GM19193 (cell line): ENCODE results near the gene TOMM34.

ENCODE experiments used
- POLR2A ChIP-seq: IDR thresholded peaks from 4 replicates; pipeline ENCODE4 v1.6.1; 2011; ENCODE audit not compliant: insufficient read depth, insufficient read length; ENCODE audit errors: extremely low read depth

Gene TOMM34

DNA sequence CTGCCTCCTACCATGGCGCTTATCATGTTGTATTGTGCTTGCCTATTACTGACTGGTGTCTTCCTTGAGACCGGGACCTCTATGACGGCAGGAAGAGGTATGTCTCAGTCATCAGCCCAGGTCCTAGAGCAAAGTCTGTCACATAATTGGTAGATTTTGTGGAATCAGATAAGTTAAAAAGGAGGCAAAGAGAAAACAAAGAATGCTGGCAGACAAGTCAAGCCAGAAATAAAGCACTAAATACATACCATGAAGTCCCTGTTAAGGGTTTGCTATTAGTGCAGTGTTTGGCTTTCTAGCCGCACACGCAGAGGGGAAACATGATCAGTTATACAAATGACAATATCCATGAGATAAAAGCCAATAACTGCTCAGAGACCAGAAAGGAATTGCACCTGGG lies 6.0 kb downstream of the TOMM34 start:
- no peak for TF ChIP-seq POLR2A

DNA sequence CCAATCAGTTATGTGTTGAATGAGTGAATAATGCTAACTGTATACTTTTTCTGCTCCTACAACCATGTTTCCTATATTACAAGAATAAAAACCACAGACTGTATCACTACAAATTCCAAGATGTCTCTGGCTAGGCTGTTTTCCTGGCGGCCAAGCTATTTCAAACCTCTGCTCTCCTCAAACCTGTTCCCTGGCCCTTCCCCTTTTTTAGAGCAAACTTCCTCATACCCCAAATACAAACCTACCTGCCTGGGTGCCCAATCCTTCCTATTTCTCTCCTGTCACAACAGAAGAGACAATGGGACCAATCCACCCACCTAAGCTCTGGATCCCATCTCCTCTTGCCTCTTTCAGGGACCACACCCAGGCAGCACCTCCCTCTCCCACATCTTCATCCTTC lies 7.5 kb downstream of the TOMM34 start:
- no peak for TF ChIP-seq POLR2A

DNA sequence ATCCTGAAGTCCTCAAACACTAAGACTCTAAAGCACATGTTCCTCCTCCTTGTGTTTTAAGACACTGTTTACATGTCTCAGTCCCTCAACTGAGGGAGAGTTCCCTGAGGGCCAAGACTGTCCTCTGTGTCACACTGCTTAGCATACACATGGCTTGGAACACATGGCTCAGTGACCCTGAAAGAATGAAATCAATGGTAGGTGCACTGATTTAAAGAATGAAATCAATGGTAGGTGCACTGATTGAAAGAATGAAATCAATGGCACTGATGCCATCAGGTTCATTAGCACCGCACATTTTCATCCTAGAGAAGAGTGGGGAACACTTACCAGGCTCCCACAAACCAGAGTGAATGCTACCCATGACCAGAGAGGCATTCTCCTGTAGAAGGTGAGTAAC lies 9.8 kb downstream of the TOMM34 start:
- no peak for TF ChIP-seq POLR2A

DNA sequence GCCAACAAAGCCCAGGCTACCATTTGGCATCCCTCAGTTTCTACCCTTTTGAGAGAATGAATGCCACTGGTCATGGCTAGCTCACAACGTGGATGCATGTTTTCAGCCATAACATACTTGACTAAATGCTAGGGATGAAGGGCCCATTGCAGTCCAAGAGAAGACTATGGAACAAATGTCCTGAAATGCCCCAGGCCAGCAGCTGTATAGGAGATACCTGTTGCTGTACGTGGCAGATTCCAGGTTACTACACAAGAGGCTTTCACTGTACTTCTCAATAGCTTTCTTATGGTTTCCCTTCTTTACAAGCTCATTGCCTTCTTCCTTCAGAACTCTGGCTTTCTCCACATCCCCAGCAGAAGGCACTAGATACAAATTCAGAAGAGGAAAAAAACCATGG lies 11.7 kb downstream of the TOMM34 start:
- no peak for TF ChIP-seq POLR2A

DNA sequence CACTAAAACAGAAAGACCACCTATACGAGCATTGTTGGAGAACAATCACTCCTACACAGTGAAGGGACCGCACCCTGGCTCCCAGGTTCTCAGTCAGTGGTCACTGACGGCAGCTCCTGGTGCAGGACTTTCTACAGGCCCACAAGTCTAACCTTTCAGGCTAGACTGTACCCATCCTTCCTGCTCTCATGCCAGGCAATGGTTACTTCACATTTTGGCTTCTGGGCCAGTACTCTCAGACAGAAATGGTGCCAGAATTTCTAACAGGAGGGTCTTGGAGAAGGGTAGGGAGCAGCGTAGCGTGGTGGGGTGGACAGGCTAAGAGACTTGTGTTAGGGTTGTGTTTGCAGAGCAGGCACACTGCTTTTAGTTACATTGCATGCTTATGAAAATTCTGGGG lies 12.1 kb downstream of the TOMM34 start:
- TF ChIP-seq POLR2A: no peak

DNA sequence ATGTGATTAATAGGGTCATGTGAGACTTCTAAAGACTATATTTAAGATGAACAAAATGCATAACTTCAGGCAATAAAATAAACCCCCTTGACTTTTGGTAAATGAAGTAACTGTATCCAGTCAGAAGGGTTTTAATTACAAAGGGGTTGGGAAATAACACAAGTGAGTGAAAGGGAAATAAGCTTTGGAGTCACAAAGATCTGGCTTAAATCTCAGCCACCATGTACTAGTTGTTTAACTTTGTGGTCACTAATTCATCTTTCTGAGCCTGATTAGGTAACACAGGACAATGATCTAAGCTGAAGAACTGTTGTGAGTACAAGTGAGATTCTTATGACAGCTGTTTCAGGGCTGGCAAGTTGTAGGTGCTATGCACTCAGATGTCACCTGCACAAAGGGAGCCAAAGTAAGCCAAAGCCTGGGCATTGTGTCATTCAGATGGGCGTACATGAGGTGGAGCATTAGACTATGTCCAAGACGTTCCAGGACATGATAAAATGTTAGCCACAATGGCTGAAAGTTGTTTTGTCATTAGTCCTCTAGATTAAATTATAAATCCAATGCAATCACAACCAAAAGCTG lies 13.8 kb downstream of the TOMM34 start:
- no peak for TF ChIP-seq POLR2A

DNA sequence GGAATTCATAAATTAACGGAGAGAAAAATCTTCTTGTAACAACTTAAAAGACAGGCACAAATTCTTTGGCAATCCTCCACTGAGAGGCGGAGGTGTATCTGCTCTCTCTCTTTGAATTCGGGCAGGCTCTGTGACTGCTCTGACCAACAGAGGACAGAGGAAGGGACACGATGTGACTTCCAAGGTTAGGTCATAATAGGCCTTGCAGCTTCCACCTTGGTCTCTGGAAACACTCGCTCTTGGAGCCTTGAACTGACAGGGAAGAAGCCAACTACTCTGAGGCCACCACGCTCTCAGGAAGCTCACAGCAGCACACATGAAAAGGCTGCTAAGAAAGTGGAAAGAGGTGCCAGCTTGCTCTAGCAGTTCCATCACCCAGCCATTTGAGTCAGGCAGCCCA lies 14.9 kb downstream of the TOMM34 start:
- TF ChIP-seq POLR2A: no peak

DNA sequence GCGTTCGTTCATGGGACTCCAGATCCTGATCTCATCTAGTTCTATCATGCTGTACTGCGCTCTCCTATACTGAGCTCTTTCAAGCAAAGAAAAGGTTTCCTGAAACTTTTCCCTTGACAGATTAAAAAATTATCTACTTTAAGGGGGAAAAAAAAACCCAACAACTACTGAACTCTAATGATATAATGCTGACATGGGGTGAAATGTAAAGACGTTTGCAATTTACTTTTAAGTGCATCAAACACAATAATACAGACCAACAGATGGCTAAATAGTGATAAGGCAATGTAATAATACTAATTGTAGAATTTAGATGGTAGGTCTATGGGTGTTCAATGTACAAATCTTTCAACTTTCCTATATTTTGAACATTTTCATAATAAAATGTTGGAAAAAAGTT lies 16.4 kb downstream of the TOMM34 start:
- no peak for TF ChIP-seq POLR2A

DNA sequence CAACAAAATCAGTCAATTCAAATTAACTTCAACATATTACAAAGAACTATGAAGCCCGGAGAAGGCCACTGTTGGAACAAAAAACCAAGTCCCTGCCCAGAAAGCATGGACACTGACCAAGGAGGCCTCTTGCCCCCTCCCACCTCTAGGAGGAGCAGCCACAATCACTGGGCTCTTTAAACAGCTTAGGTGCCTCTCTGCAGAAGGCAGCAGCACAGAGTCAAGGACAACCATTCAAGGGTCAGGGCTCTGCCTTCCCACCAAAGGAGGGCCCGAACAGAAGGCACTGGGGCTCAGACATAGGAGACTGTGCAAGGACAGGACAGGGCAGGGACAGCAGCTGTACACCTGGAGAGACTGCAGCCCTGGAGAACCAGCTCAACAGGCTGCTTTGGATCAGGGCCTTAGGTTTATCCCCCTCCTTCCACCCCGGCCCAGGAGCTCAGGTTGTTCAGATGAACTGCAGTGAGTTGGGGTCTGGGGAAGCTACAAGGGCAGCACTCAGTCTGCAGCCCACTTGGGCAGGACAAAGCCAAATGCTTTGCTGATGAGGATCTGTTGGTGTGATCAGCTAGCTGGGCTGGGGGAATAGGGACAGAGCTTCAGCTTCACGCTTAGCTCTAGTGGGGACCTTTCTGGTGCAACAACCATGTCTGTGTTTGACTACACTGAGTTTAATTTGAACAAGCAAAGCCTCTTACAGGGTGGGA lies 17.8 kb downstream of the TOMM34 start:
- no peak for TF ChIP-seq POLR2A

DNA sequence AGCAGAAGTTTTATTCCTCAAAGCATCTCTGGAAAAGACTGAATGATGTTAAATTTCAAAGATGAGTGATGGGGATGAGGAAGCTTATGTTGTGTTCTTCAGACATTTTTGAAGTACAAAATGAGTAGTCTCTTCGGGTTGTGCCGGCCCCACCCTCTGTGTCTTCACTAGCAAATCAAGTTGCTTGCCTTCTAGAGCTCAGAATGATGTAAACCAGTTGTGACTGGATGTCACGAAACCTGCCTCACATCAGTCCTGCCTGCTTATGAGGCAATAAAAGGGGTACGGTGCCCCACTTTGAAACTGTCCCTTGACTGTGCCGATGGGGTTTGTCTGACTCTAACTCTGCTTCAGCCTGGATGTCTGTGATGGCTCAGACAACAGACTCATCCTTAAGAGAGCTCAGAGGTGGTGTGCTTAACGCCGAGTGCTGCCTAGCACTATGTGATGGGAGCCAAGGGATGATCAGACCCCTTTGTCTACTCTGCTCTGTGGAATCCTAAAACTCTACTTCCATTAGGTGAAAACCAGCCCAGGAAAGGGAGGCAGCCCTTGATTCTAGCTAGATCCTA lies 19.0 kb downstream of the TOMM34 start:
- TF ChIP-seq POLR2A: no peak

DNA sequence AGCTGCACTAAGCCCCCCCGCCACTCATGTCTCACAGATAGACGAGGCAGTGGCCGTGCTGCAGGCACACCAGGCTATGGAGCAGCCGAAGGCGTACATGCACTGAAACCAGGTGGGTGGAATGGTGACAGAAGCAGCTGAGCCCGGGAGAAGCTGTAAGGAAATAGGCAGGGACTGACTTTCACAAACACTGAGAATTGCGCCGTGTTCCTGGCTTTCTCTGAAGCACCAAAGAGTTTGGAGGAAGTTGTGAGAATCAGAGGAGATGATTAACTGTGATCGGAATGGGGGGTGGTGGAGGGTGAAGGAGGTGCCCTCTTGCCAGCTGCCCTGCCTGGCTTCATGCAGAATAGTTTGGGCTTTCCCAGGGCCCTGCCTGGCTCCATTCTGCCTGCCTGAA lies 21.6 kb downstream of the TOMM34 start:
- TF ChIP-seq POLR2A: no peak

DNA sequence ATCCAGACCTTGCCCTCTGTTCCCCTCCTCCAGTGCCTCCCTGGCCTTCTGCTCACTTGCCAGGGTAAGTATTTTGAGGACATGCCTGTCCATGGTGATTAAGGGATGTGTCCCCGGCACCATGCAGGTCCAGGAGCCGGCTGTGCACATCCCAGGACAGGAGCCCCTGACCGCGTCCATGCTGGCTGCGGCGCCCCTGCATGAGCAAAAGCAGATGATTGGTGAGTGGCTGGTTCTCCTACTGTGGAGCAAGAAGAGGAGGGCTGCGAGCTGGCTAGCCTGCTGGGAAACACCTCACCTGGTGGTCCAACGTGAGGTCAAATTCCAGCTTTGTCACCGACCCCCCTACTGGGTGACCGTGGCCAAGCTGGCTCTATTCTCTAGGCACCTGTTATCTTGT lies 23.7 kb downstream of the TOMM34 start:
- no peak for TF ChIP-seq POLR2A

DNA sequence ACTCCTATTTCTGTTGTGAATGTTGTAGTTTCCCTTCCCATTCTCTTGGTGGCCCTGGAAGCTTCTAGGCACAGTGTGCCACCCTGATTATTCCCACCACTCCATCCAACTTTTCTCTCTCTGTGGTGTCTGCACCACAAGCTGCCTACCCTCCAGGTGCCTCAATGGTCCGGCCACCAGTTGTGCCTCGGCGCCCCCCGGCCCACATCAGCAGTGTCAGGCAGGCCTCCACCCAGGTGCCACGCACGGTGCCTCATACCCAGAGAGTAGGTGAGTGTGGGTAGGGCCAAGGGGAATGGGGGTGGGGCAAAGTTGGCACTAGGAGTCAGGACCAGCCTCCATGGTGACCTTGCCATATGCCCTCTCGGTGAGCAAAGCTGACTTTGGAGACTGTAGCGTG lies 27.3 kb downstream of the TOMM34 start:
- TF ChIP-seq POLR2A: no peak

DNA sequence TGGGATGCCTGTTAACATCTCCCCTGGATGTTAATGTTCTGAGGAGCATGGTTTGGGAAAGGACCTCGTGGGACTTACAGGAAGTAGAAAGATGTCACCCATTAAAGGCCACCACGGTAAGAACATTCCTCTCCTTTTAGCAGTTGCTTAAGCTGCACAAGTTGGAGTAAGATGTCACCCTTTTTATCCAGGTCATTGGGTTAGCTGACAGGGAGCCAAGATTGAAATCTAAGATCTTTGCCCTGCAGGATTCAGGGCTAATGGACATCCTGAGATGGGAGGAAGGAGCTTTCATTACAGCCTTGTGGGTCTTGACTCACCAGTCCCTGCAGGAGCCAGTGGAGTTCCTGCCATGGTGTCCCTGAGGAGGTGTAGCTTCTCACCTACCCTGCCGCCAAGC lies 28.3 kb downstream of the TOMM34 start:
- no peak for TF ChIP-seq POLR2A

DNA sequence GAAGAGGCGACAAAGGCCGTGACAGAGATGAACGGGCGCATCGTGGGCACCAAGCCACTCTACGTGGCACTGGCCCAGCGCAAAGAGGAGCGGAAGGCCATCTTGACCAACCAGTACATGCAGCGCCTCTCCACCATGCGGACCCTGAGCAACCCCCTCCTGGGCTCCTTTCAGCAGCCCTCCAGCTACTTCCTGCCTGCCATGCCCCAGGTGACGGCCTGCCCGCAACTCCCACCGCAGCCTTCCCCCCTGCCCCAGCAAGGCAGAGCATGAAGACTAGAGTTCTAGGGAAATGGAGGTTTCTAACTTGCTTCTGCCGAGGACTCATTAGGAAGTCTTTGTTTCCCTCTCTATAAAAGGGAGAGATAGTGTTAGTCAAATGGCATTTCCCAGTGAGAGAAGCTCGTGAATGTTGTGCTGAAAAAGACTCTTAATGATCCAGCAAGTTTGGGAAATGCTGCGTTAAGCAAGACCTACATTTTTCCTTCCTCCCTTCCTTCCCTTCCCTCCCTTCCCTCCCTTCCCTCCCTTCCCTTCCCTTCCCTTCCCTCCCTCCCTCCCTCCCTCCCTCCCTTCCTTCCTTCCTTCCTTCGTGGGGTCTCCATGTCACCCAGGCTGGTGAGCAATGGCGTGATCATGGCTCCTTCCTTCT lies 29.6 kb downstream of the TOMM34 start:
- no peak for TF ChIP-seq POLR2A

DNA sequence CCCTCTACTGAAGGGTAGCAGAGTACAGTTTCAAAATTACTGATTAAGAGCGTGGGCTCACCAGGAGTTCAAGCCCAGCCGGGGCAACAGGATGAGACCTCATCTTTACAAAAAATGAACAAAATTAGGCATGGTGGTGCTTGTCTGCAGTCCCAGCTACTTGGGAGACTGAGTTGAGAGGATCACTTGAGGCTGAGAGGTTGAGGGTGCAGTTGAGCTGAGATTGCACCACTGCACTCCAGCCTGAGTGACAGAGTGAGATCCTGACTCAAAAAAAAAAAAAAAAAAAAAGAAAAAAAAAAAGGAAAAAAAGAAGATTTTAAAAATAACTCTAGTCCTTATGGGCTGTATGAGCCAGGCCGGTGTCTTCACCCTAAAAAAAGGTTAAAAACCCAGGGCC lies 31.6 kb downstream of the TOMM34 start:
- no peak for TF ChIP-seq POLR2A
